Measurements from ENCODE around the gene DENND5A.

GRCh38 chr11:9277176-9277575 is 12.0 kb upstream of the DENND5A start:
- TF ChIP-seq, protein P1, sequence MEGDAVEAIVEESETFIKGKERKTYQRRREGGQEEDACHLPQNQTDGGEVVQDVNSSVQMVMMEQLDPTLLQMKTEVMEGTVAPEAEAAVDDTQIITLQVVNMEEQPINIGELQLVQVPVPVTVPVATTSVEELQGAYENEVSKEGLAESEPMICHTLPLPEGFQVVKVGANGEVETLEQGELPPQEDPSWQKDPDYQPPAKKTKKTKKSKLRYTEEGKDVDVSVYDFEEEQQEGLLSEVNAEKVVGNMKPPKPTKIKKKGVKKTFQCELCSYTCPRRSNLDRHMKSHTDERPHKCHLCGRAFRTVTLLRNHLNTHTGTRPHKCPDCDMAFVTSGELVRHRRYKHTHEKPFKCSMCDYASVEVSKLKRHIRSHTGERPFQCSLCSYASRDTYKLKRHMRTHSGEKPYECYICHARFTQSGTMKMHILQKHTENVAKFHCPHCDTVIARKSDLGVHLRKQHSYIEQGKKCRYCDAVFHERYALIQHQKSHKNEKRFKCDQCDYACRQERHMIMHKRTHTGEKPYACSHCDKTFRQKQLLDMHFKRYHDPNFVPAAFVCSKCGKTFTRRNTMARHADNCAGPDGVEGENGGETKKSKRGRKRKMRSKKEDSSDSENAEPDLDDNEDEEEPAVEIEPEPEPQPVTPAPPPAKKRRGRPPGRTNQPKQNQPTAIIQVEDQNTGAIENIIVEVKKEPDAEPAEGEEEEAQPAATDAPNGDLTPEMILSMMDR (conservative IDR thresholded peaks at IDR 0.05; ENCODE audit: low read depth, low read length): no peak
- no peak for TF ChIP-seq EZH2 (IDR thresholded peaks at IDR 0.05; ENCODE audit: low read length, unreplicated experiment)

All from PC-3 (cell line).